GM21825 (cell line): ENCODE measurements around the gene DERA.
"Not testable (repeated sequence)": the region's sequence is repeated elsewhere in the genome, so short reads cannot be mapped to it uniquely, and the experiment has no call there.

Experiments
- ATAC-seq: cut with Tn5 transposase; IDR thresholded peaks from one replicate; pipeline ENCODE4 v1.9.1; 2021; ENCODE audit warnings: mild to moderate bottlenecking, moderate library complexity; ENCODE audit not compliant: unreplicated experiment

The DERA gene

DNA sequence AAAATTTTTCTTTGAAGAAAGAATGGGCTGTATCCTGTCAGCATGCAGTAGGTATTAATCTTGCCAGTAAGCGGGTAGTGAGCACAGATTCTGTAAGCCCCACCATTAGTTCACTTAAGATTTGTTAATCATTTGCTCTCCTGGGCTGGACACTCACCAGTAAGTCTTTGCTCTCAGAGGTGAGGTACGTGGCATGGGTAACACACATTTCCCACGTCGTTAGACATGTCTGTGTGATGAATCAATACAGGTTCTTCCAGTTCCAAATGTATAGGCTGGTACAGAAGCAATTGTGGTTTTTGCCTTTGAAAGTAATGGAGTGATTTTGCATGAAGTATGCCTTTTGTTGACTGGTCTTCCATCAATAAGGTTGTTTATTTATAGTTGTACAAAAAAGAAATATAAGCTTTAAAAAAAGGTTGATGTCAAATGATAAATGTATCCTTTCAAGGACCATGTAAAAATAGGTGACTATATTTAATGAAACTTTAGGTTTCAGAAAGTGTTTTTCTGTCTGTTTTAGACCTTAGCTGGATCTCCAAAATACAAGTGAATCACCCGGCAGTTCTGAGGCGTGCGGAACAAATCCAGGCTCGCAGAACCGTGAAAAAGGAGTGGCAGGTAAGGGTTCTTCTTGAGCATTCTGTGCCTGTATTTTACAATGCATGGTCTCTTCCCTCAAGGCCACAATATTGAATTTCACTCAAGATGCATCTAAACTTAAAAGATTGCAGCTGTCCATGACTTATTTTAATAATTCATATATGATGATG, 45.5 kb downstream of the DERA start:
- no peak for ATAC-seq

DNA sequence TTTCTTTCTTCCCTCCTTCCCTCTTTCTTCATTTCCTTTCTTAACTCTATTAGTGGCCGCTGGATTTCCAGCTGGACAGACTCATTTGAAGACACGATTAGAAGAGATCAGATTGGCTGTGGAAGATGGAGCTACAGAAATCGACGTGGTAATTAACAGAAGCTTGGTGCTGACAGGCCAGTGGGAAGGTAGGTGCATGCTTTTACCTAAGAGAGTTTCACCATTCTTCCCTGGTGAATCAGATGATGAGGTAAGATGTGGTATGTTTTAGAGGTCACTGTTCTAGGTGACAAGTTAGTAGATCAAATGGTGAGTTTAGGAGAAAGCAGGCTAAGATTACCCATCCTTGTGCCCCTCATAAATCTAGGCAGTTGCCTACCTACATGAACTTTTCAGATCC, 51.6 kb downstream of the DERA start:
- ATAC-seq, result no peak

DNA sequence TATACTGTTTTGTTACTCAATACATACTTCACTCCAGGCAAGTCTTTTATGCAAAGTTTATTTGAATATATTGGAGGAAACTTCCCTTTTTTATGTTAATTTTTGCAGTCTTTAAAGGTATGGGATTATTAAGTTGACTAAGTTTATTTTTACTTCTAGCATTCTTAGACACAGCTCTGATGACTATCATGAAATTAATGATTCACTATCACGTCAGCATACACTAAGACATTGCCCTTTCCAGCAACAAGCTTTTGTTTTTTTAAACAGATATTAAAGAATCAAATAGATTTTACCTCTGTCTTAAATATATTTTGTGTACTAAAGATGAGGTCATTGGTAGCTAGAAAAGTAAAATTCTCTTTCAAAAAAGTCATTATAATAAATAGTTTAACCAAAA, 52.1 kb downstream of the DERA start:
- no peak for ATAC-seq

DNA sequence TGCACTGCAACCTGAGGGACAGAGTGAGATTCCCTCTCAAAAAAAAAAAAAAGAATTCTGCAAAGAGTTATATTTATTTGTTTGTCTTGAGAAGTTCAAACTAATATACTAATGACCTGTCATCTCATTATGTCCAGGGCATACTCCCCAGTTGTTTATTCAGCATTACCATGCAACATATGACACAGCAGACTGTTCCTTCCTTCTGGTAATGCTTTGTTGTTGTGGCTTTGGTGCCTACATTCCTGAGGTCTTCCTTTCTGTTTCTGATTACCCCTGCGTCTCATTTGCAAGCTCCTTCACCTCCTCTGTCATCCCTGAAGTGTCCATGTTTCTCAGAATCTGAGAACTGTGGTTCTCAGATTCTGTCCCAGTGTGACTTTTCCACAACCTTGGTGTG, 55.3 kb downstream of the DERA start:
- no peak for ATAC-seq

DNA sequence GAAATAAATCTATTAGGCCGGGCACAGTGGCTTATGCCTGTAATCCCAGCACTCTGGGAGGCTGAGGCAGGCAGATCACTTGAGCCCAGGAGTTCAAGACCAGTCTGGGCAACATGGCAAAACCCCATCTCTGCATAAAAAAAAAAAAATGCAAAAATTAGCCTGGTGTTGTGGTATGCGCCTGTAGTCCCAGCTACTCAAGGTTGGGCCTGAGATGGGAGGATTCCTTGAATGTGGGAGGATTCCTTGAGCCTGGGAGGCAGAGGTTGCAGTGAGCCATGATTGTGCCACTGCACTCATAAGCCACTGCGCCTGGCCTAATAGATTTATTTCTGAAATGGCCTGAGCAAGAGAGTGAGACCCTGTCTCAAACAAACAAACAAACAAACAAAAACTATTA, 55.9 kb downstream of the DERA start:
- not testable (repeated sequence) for ATAC-seq

DNA sequence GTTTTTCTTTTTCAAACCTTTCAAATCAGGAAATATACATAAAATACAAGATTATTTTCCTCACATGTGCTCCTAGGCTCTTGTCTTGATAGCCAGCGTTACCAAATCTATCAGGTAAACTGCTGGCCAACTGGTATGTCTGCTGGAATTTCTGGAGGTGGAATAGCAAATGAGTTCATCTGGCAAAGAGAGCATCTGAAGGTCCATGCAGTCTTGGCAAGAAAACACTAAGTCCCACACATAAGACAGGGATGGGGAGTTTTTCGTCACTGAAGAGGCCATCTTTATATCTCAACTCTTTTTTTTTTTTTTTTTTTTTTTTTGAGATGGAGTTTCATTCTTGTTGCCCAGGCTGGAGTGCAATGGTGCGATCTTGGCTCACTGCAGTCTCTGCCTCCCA, 60.1 kb downstream of the DERA start:
- no peak for ATAC-seq

DNA sequence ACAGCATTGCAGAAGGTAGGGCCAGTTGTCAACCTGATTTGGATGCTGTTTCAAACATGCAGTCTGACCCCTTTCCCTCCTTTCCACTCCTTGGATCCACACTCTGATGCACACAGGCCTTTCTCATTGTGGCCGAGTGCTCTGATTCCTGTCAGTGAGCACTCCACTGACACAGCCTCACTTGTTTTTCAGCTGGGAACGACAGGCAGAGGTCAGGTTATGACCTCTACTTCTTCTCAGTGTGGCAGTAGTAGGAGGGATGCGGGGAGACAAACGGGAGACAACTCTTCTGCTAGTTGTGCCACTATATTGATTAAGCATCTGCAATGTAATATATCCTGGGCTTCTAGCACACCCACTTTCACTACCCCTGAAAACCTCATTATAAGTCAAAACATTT, 61.8 kb downstream of the DERA start:
- no peak for ATAC-seq

DNA sequence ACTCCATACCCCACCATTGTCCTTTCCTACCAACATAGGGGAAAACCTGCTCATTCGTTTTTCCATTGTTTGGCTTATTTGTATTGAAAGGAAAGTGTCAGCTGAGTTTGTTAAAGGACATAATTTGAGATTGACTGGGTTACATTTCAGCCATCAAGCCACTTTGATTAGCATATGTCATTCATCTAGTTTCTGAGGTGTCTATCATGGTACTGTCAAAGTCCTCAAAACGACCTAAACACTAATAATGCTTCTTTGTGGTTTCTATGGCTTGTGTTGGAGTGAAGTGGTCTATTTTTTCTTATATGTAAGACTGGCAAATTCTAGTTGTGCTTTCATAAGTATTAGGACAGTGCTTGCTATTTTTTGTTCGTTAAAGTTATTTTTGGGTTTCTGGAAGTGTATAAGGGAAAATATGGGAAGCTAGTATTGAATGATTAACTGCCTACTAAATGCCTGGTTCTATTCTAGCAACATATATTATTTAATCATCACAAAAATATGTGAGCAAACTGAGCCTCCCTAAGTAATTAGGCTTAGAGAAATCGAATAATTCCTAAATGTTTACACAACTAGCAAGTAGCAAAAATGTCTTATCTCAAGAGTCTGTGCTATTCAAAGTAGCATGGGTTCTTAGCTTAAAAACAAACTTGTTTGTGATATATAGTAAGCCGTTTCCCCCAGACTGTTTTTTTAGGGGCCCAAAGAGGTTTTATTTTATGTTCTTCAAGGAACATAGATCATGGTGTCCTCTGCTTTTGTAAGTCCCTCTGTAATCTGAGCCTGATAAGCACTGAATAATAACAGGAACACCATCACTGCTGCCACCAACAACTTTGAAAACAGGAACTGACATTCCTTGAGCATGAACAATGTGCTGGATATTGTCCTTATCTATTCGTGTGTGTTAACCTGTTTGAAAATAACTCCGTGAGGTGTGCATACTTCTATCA, 67.1 kb downstream of the DERA start:
- no peak for ATAC-seq

DNA sequence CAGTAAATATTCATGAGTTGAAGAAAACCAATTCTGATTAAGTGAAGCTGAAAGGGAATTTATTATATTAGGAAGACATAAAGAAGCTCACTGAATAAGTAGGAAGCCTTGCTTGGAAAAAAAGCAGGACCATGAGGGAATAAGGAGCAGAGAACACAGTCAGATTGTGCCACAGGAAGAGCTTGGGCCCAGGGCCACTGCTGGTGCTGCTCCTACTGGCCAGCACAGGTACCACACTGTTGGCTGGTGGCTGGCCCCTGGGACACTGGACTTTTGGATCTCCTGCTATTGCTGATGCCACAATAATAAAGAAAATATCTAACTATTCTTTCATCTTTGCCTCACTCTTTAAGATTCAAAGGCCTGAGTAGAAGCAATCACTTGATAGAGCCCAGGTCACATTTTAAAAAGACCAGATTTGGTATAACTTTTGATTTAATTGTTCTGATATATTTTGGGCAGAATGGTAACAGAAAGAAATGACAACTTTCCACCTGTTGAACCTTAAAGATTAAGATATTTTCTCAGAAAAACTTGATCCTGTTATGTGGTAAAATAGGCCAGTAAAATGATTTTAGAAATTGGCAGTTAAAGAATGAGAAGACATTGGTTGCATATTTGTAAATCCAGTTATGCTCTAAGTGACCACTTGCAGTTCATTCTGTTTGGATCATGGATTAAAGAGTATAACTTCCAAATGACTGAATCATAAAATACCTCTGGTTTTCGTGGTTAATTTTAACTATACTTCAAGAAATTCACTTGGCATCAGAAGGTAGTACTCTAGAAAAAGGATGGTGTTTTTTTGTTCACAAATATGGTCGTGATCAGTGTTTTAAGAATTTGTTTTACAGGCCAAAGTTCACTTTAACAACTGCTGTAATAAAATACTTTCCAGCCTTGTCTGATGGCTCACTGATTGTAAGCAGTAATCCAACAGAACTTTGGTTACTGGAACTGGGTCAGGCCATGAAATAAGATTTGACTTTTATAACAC, 68.3 kb downstream of the DERA start:
- peak; percentile 71 for ATAC-seq

DNA sequence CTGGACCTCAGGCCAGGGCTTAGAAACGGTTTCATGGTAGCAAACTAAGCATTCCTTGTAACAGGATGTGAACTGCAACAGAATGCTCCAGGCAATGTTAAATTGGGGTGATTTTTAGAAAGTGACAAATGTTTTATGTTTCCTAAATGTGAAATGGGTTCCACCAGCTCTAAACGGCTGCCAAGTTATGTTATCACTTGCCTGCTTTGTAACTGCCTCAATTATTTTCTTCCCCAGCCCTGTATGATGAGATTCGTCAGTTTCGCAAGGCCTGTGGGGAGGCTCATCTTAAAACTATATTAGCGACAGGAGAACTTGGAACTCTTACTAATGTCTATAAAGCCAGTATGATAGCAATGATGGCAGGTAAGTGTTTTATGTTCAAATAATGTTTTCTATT, 70.9 kb downstream of the DERA start:
- ATAC-seq, result no peak

DNA sequence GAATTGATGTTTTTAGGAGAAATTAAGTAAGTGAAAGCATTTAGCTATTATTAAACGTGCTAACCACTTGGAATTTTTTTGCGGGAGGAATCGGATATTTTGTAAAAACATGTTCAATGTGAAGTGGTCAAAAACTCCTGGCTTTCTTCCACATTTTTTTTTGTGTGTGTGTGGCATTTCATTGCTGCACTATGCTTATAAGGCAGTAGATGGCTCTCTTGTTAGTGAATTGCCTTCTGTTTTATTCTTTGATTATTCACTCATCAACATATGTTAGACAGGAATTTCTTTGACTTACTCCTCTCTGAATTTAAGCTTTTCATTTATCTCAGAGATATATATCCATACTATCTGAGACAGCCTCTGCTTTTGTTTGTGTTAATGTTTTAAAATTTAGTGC, 71.3 kb downstream of the DERA start:
- ATAC-seq, result no peak

DNA sequence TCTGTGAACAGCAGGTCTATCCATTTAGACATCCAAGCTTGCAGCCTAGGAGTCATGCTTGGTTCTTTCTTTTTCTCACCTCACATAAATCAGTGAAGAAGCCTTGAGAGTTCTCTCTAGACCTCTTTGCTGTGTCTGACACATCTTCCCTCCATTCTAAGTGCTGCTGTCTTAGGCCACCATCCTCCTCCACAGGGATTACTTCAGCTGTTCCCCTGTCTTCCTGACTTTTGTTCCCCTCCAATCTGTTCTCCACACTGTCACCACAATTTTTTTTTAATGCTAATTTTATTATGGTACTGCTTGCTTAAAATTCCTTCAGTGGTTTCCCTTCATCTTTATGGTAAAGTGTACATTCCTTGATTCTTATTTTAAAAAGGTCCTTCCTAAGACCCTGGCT, 71.8 kb downstream of the DERA start:
- no peak for ATAC-seq

DNA sequence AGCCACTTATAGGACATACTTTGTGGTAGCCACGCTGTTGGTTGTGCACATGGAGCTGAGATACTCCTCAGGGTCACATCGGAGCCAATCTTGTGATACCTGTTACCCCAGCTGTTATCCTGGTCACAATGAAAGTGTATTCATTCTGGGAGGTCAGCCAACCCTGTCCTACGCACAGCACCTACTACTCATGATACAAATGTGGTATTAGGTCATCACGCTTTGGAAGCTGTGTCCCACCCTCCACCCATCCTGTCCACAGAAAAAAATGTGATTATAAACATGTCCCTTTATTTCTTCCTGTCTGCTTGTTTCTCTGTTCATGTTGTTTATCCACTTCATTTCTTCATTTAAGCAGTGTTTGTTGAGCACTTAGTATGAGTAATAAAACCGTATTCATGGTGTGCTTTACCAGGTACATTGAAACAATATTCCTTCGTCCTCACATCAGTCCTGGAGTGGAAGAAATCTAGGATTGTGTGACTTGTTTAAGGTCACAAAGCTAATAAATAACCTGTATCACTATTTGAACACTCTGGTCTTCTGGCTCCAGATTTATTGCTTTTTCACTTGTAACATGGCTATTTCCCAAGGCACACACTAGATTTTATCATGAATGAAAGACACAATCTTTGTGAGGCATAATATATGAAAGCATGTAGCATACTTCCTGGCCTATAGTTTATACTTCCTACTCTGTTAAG, 73.1 kb downstream of the DERA start:
- ATAC-seq, result no peak

DNA sequence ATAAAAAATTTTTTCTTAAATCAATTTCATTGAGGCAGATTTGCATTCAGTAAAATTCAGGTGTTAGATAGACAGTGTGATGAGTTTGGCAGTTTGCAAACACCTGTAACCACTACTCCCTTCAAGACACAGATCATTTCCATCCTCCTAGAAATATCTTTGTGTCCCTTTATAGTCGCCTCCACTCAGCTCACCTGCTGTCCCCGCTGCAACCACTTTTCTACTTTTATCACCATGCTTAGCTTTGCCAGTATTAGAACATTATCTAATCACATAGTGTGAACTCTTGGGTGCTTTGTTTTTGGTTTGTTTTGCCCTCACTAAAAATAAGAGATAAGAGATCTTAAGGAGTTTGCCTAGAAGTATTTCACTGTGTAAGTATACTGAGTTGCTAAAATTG, 73.8 kb downstream of the DERA start:
- no peak for ATAC-seq

DNA sequence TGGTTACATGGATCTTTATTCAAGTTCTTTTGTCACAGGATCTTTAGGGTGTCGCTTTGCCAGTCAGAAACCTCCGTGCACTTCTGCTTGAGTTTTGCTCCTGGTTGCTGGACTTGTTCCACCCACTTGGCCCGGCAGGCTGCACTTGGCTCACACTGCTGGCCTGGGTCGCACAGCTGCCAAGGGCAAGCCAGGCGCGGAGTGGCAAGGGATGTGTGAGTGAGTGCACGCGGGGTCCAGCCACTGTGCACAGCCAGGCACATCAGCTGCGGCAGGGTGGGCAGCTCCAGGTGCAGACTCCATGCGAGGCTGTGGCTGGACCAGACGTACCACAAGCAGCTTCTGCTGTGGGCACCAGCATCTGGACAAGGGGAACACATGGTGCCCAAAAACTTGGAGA, 76.6 kb downstream of the DERA start:
- ATAC-seq, result no peak

DNA sequence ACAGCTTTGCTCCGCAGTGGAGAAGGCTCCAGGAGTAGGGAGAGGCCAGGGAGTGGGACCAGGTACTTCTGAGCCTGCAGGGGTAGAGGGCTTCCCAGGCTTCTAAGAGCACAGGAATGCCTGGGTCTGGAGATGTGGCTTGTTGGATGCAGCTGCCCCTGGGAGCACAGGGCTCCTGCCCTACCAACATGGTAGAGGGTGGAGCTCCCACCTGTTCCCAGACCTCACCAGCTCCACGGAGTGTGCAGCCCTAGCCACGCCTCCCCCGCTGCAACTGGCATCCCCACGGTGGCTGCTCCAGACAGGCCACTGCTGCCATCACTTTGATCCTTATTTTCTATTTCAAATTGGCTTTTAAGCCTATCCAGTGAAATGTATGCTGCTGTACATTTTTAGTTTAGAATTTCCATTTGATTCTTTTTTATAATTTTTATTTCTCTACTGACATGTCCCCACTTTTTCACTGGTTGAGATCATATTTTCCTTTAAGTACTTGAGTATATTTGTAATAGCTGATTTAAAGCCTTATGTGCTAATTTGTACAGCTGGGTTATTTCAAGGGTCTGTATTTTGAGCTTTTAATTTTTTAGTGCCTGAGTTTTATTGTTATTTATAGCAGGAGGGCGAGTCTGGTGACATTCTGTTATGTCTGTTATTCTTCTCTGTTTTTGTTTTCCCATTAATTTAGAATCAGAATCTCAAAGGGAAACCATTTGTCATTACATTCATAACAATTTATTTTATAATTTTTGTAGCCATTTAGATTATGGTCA, 78.0 kb downstream of the DERA start:
- no peak for ATAC-seq

DNA sequence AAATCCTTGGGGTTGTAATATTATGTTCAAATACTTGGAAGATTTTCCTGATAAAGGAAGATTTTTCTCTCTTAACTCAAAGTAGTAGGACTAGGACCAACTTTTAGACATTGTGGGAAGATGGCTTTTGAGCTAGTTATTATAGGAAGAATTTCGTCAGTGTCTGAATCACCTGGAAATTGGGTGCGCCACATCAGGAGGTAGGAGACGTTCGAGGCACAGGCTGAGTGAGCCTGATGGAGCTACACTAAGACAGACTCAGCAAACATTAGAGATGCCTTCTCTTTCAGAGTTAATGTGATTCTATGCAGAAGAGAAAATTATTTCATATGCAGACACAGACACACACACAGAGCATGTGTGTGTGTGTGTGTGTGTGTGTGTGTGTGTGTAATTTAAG, 84.7 kb downstream of the DERA start:
- no peak for ATAC-seq

DNA sequence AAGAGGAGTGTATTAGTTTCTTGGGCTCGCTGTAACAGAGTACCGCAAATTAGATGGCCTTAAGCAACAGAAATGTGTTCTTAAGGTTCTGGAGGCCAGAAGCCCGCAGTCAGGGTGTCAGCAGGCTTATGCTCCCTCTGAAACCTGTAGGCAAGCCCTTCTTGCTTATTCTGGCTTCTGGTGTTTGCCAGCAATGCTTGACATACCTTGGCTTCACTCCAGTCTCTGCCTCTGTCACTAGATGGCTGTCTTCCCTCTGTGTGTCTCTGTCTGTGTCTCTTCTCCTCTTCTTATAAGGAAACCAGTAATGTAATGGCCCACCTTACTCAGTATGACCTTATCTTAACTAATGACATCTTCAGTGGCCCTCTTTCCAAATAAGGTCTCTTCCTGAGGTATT, 85.1 kb downstream of the DERA start:
- ATAC-seq, result no peak

DNA sequence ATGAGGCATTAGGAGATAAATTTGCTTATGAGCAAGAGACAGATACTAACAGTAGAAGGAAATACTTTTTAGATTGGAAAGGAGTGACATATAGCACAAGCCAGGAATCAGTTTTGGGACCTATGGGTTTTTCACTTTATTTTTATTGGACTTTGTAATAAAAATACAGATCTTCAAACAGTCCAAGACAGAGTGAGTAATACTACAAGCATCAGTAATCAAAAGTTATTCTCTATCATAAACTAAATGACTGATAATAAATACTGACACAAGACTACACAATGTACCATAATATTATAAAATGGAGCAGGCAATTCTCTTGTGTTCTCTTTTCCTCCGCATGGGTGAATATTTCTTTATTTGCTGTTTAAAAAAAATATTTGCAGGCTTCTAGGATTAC, 85.8 kb downstream of the DERA start:
- ATAC-seq, result no peak

DNA sequence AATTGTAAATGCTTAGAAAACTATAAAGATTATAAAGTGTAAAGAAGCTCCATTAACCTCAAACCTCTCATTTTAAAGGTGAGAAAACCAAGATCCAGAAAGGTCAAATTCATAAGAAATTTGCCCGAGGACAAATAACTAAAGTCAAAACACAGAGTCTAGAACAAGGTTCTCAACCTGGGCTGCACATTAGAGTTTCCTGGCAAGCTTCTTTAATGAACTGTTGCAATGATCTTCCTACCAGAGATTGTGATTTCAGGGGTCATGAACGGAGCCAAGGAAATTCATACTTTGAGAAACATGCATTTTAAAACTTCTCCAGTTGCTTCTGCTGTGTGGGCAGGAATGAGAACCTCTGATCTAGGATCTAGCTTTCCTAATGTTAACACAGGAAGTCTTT, 86.8 kb downstream of the DERA start:
- ATAC-seq, result no peak
